K562 (cell line): Measurements from ENCODE around the gene NPY4R.
"Not testable (repeated sequence)": the region's sequence is repeated elsewhere in the genome, so short reads cannot be mapped to it uniquely, and the experiment has no call there.

Source experiments
- CREB3 ChIP-seq: fragments of 450-650 bp; conservative IDR thresholded peaks from 2 replicates; pipeline ENCODE4 v1.6.1; 2016; ENCODE audit warnings: missing genetic modification characterization, low read depth, mild to moderate bottlenecking, missing compliant biosample characterization, moderate library complexity
- EZH2 ChIP-seq: IDR thresholded peaks from 2 replicates; pipeline ENCODE4 v1.6.1; 2012; ENCODE audit warnings: low read depth, mild to moderate bottlenecking, inconsistent platforms, low read length, borderline replicate concordance
- HMG20A ChIP-seq: fragments of 450-650 bp; formaldehyde crosslinking; conservative IDR thresholded peaks from 2 replicates; pipeline ENCODE4 v1.4.0; 2020; ENCODE audit warnings: mild to moderate bottlenecking, mixed read lengths
- KHSRP ChIP-seq: fragments of 450-650 bp; IDR thresholded peaks from 2 replicates; pipeline ENCODE4 v1.6.1; 2017
- KLF10 ChIP-seq: fragments of 250-450 bp; sonication (Bioruptor Pico); IDR thresholded peaks from 2 replicates; pipeline ENCODE4 v1.6.1; 2021; ENCODE audit warnings: matching md5 sums
- MAX ChIP-seq: sonication (generic); formaldehyde crosslinking; IDR thresholded peaks from 2 replicates; pipeline ENCODE4 v1.9.0; 2022; ENCODE audit warnings: mild to moderate bottlenecking, missing genetic modification reagents
- POLR2A ChIP-seq: fragments of 450-650 bp; conservative IDR thresholded peaks from 2 replicates; pipeline ENCODE4 v1.6.1; 2016
- POLR2AphosphoS2 ChIP-seq: IDR thresholded peaks from 2 replicates; pipeline ENCODE4 v1.6.1; 2012; ENCODE audit warnings: low read length, improper control_type of control experiment
- POLR2AphosphoS5 ChIP-seq: IDR thresholded peaks from 2 replicates; pipeline ENCODE4 v1.6.1; 2011; ENCODE audit warnings: mild to moderate bottlenecking, low read depth, low read length, moderate library complexity; ENCODE audit not compliant: control insufficient read depth, insufficient read depth
- PURB ChIP-seq: sonication (generic); formaldehyde crosslinking; IDR thresholded peaks from 2 replicates; pipeline ENCODE4 v1.9.0; 2021; ENCODE audit warnings: low read depth, mild to moderate bottlenecking, missing genetic modification reagents
- ZNF239 ChIP-seq: fragments of 250-450 bp; sonication (Bioruptor Pico); IDR thresholded peaks from 2 replicates; pipeline ENCODE4 v1.4.0; 2020; ENCODE audit warnings: mild to moderate bottlenecking
- ZNF785 ChIP-seq: fragments of 250-450 bp; sonication (Bioruptor Pico); IDR thresholded peaks from 2 replicates; pipeline ENCODE4 v1.4.0; 2020; ENCODE audit warnings: mild to moderate bottlenecking
- ZNF830 ChIP-seq: fragments of 250-450 bp; sonication (Bioruptor Pico); IDR thresholded peaks from 2 replicates; pipeline ENCODE4 v1.5.0; 2021; ENCODE audit warnings: mild to moderate bottlenecking
- TF ChIP-seq, protein P1 (sequence below), 3 experiments: IDR thresholded peaks in 2 of 3; conservative IDR thresholded peaks in 1 of 3; 2 replicates each; pipeline ENCODE4 v1.5.1; 2011 to 2012; ENCODE audit warnings: low read length in 3 of 3, mild to moderate bottlenecking in 3 of 3, control low read depth in 2 of 3, improper control_type of control experiment in 1 of 3, inconsistent platforms in 1 of 3, low read depth in 1 of 3, mixed read lengths in 1 of 3, moderate library complexity in 1 of 3; ENCODE audit not compliant: insufficient read depth in 2 of 3

DNA sequence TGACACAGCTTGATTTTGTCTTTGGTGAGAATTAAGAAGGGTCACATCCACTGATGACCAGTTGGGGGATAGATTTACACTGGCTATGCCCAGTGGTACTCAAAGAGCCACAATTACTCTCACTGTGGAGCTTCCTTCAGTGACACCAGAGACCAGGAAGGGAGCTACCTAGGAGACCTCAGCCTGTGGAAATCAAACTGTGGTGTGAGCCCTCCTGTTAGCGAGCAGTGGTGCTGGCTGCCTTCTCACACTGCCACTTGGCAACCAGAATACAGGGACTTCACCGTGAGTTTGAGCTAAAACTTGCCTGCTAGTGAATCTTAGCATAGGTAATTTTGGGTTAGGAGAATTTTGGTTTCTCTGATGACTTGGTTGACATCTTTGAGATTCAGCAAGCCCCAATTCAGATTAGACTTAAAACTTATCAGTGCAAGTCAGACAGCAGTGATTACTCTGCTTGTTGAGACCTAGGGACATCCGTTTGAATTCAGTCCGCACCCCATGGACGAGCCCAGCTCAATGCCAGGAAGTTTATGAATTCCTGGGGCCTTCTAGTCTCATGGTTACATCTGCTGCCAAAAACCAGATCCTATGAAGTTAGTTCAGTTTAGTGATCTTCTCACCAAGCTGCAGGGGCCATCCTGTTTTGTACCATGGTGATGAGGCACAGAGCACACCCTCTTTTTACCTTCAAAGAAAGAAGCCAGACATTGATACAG, 33.4 kb upstream of the NPY4R start:
- TF ChIP-seq KLF10 (CRISPR knock-in tag); CREB3 (tag); EZH2; HMG20A (CRISPR knock-in tag); PURB (CRISPR knock-in tag); ZNF239; KHSRP; POLR2AphosphoS5; POLR2AphosphoS2; POLR2A; ZNF785 (CRISPR knock-in tag); MAX (CRISPR knock-in tag); ZNF830 (CRISPR knock-in tag): not testable (repeated sequence)
- TF ChIP-seq, protein P1, sequence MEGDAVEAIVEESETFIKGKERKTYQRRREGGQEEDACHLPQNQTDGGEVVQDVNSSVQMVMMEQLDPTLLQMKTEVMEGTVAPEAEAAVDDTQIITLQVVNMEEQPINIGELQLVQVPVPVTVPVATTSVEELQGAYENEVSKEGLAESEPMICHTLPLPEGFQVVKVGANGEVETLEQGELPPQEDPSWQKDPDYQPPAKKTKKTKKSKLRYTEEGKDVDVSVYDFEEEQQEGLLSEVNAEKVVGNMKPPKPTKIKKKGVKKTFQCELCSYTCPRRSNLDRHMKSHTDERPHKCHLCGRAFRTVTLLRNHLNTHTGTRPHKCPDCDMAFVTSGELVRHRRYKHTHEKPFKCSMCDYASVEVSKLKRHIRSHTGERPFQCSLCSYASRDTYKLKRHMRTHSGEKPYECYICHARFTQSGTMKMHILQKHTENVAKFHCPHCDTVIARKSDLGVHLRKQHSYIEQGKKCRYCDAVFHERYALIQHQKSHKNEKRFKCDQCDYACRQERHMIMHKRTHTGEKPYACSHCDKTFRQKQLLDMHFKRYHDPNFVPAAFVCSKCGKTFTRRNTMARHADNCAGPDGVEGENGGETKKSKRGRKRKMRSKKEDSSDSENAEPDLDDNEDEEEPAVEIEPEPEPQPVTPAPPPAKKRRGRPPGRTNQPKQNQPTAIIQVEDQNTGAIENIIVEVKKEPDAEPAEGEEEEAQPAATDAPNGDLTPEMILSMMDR (IDR thresholded peaks at IDR 0.05 in 2 of 3, conservative IDR thresholded peaks at IDR 0.05 in 1 of 3; ENCODE audit: insufficient read depth in 2 of 3, low read depth in 1 of 3, low read length in 3 of 3), result not testable (repeated sequence)
